Mesothelial cell of epicardium (in vitro differentiated cells): Measurements from ENCODE around the gene SNHG17. TPM values are rescaled to one million over a fixed set of nuclear protein-coding genes. Genes with fewer than 3 reads are reported as not detected.
"Not testable (repeated sequence)": the region's sequence is repeated elsewhere in the genome, so short reads cannot be mapped to it uniquely, and the experiment has no call there.

Experiments
- DNase-seq, 2 experiments: peaks; one replicate each; pipeline ENCODE4 v3.0.0; 2021; ENCODE audit warnings: low spot score in 2 of 2; ENCODE audit not compliant: unreplicated experiment in 2 of 2
- H3K27ac Mint-ChIP-seq: 2 replicates; pipeline ENCODE4 v1.8.0; 2021; ENCODE audit warnings: mixed read lengths
- H3K27me3 Mint-ChIP-seq: 2 replicates; pipeline ENCODE4 v1.8.0; 2021; ENCODE audit warnings: low read depth, mixed read lengths
- H3K36me3 Mint-ChIP-seq: 2 replicates; pipeline ENCODE4 v1.8.0; 2021; ENCODE audit warnings: mixed read lengths
- H3K4me1 Mint-ChIP-seq: 2 replicates; pipeline ENCODE4 v1.8.0; 2021; ENCODE audit warnings: mixed read lengths
- H3K4me3 Mint-ChIP-seq: 2 replicates; pipeline ENCODE4 v1.8.0; 2021; ENCODE audit warnings: mild to moderate bottlenecking, moderate library complexity, mixed read lengths
- H3K9me3 Mint-ChIP-seq: 2 replicates; pipeline ENCODE4 v1.8.0; 2021; ENCODE audit warnings: mixed read lengths
- total RNA-seq: library from RNA; stranded (reverse); gene quantifications from 3 replicates; pipeline ENCODE4 v1.2.1, GENCODE V29; 2021
- TF ChIP-seq, protein P1 (sequence below): fragments of 200-600 bp; sonication (generic); IDR thresholded peaks from one replicate; pipeline ENCODE4 v1.5.0; 2021; ENCODE audit warnings: antibody characterized with exemption; ENCODE audit not compliant: unreplicated experiment

SNHG17 gene
- total RNA-seq, 1 donor from 2014 or later, result 54.0 TPM

DNA sequence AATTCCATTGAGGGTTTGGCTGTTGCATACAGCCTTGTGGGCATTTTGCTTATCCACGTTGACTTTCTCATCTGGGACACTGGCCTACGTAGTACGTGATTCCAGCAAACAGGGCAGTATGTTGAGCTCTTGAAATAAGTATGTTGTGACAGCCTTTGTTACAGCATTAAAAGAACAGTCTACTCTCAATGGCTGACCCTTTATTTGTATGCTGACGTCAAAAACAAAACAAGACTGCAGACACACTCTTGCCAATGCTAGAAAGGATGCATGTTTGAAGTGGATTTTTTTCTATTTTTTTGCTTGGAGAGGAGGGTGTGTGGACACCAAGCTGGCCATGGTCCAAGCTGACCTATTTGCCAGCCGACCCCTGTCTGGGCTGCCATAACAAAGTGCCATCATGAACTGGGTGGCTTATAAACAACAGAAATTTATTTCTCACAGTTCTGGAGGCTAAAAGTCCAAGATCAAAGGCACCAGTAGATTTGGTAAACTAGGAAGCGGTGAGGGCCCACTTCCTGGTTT is 10.8 kb upstream of the SNHG17 start:
- TF ChIP-seq, protein P1, sequence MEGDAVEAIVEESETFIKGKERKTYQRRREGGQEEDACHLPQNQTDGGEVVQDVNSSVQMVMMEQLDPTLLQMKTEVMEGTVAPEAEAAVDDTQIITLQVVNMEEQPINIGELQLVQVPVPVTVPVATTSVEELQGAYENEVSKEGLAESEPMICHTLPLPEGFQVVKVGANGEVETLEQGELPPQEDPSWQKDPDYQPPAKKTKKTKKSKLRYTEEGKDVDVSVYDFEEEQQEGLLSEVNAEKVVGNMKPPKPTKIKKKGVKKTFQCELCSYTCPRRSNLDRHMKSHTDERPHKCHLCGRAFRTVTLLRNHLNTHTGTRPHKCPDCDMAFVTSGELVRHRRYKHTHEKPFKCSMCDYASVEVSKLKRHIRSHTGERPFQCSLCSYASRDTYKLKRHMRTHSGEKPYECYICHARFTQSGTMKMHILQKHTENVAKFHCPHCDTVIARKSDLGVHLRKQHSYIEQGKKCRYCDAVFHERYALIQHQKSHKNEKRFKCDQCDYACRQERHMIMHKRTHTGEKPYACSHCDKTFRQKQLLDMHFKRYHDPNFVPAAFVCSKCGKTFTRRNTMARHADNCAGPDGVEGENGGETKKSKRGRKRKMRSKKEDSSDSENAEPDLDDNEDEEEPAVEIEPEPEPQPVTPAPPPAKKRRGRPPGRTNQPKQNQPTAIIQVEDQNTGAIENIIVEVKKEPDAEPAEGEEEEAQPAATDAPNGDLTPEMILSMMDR, result no peak
- Mint-ChIP-seq H3K4me3 (peak overlapping the region; percentile 78), H3K27ac (no peak overlapping the region), H3K27me3 (peaks cover 12% of the 10 kb centered on the region), H3K4me1 (peaks cover 17% of the 10 kb centered on the region), H3K36me3 (peaks cover 18% of the 10 kb centered on the region), H3K9me3 (no peaks in the 10 kb centered on the region)
- no peak for DNase-seq

DNA sequence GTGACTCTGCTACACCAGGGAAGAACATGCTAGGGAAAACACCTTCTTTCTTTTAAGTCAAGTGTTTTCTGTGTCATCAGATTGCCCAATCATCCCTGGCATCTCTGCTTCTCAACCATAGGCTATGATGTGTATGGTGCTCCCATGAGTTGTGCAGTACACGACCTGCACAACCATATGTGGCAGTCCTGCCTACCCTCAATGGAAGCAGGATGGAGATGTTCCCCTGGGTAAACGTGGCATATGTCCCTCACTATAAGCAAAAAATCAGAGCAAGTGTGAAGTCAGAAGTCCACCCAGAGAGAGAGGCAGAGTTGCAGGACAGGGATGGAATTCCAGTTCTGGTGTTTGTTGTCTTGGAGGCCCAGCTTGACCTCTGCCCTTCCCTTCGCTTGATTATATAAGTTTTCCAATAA is 10.3 kb upstream of the SNHG17 start:
- Mint-ChIP-seq H3K9me3 (no peaks in the 10 kb centered on the region), H3K4me3 (no peak overlapping the region), H3K27ac (no peak overlapping the region), H3K27me3 (peaks cover 12% of the 10 kb centered on the region), H3K36me3 (peaks cover 12% of the 10 kb centered on the region), H3K4me1 (peaks cover 17% of the 10 kb centered on the region)
- TF ChIP-seq, protein P1, result no peak
- no peak for DNase-seq

DNA sequence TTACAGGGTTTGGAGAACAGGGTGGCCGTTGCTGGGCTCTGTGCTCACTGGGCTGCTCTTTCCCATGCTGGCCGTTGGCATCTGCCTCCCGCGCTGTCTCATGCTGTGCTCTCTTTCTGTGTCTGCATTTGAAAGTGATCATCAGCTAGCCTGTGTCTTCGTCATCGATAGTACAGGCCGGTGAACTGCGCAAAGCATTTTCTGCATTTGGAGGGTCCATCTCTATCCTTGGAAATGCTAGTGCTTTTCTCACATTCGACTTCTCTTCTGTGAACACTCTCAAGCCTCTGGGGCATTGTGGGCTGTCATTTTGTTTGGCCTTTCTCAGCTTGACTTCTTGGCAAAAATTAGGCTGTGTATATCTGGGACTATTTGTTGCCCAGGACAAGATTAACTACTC is 6.8 kb upstream of the SNHG17 start:
- H3K9me3 Mint-ChIP-seq, result no peaks in the 10 kb centered on the region
- peaks cover 28% of the 10 kb centered on the region for H3K27me3 Mint-ChIP-seq
- H3K4me1 Mint-ChIP-seq, result no peaks in the 10 kb centered on the region
- no peak overlapping the region for H3K4me3 Mint-ChIP-seq
- DNase-seq, result no peak
- no peak overlapping the region for H3K27ac Mint-ChIP-seq
- TF ChIP-seq, protein P1, result no peak
- H3K36me3 Mint-ChIP-seq, result no peaks in the 10 kb centered on the region

DNA sequence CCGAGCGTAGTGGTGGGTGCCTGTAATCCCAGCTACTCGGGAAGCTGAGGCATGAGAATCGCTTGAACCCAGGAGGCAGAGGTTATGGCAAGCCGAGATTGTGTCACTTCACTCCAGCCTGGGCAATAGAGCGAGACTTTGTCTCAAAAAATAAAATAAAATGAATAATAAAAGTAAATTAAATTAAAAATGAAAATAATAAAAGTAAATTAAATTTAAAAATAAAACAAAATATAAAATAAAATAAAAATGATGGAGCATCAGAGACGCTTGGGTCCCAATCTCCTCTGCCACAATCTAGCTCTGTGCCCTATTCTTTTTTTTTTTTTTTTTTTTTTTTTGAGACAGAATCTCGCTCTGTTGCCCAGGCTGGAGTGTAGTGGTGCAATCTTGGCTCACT is 6.0 kb upstream of the SNHG17 start:
- H3K36me3 Mint-ChIP-seq, DNase-seq, H3K27ac Mint-ChIP-seq, H3K9me3 Mint-ChIP-seq, H3K4me1 Mint-ChIP-seq, H3K4me3 Mint-ChIP-seq: not testable (repeated sequence)
- peaks cover 28% of the 10 kb centered on the region for H3K27me3 Mint-ChIP-seq

DNA sequence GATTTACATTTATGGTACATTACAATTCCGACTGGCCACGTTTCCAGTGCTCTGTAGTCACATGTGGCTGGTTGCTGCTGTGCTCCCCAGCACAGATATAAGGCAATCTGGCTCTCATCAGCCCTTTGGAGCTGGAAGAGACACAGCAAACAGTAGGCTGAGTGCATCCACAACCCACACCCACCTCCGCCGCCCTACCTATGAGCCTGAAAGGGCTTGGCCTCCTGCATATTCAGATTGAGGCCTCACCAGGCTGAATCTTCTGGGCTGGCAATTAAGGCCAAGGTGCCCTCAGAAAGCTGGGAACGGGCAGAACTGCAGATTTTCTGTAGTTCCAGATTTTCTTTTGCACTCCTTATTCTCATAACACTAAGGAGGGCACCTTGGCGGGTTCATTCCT is 2.7 kb upstream of the SNHG17 start:
- H3K9me3 Mint-ChIP-seq, result no peaks in the 10 kb centered on the region
- TF ChIP-seq, protein P1, result no peak
- DNase-seq, result no peak
- H3K27me3 Mint-ChIP-seq, result peaks cover 27% of the 10 kb centered on the region
- no peak overlapping the region for H3K27ac Mint-ChIP-seq
- H3K36me3 Mint-ChIP-seq, result peaks cover 3% of the 10 kb centered on the region
- peaks cover 12% of the 10 kb centered on the region for H3K4me1 Mint-ChIP-seq
- H3K4me3 Mint-ChIP-seq, result no peak overlapping the region

DNA sequence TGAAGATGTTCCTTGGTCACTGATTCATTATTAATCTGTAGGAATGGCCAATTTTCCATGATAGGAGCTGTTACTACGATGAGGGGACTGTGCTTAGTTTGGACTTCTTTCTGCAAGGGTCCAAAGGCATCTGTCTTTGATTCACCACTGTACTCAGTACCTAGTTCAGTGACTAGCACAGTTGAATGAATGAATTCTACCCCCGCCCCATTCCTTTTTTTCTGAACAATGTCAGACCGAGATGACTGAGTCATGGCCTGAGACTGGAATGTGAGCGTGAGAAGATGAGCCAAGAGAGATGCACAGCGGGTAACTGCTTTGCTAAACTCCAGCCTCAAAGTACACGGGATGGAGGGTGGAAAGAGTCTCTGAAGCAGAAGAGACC is 419 bp upstream of the SNHG17 start:
- H3K4me1 Mint-ChIP-seq, result peaks cover 12% of the 10 kb centered on the region
- DNase-seq, result no peak
- peaks cover 17% of the 10 kb centered on the region for H3K27me3 Mint-ChIP-seq
- H3K9me3 Mint-ChIP-seq, result peaks cover 11% of the 10 kb centered on the region
- H3K36me3 Mint-ChIP-seq, result peaks cover 23% of the 10 kb centered on the region
- no peak overlapping the region for H3K27ac Mint-ChIP-seq
- TF ChIP-seq, protein P1, result no peak
- H3K4me3 Mint-ChIP-seq, result peak overlapping the region; percentile 97
